ENCODE results near the gene NBAS. TPM values are rescaled to one million over a fixed set of nuclear protein-coding genes. Genes with fewer than 3 reads are reported as not detected.

Gene NBAS
- polyA plus RNA-seq, 1 donor from 2014 or later: 31.9 TPM

- Histone ChIP-seq H3K79me2 (replicated peaks; ENCODE audit: insufficient read depth, low read length) (no peaks in the 10 kb centered on the region), H3K9me2 (ENCODE audit: insufficient read depth, low read length) (no peaks in the 10 kb centered on the region), H3K27me3 (ENCODE audit: insufficient read depth, low read depth, low read length) (no peaks in the 10 kb centered on the region), H4K20me1 (ENCODE audit: insufficient read depth) (no peaks in the 10 kb centered on the region), H3F3A (ENCODE audit: insufficient read depth, low read length, poor library complexity, severe bottlenecking) (no peaks in the 10 kb centered on the region), H3K9me3 (ENCODE audit: low read length) (no peaks in the 10 kb centered on the region), H3K36me3 (ENCODE audit: insufficient read depth, low read length) (peaks cover 14% of the 10 kb centered on the region), H3K27ac (ENCODE audit: low read length) (no peak overlapping the region), H2AFZ (ENCODE audit: low read depth, low read length) (no peak overlapping the region), H3K9ac (ENCODE audit: low read length) (no peak overlapping the region), H3K4me3 (ENCODE audit: low read length) (no peak overlapping the region), H3K4me2 (ENCODE audit: low read length) (no peak overlapping the region)
- TF ChIP-seq SMC3 (conservative IDR thresholded peaks at IDR 0.05; ENCODE audit: poor library complexity) (no peak), EZH2 (IDR thresholded peaks at IDR 0.05; ENCODE audit: borderline replicate concordance, insufficient read depth, low read length, poor library complexity, severe bottlenecking) (no peak), TAF1 (IDR thresholded peaks at IDR 0.05; ENCODE audit: low read depth) (no peak), MXI1 (conservative IDR thresholded peaks at IDR 0.05; ENCODE audit: poor library complexity, severe bottlenecking) (no peak), EP300 (conservative IDR thresholded peaks at IDR 0.05; ENCODE audit: poor library complexity, severe bottlenecking) (no peak), POLR2AphosphoS5 (IDR thresholded peaks at IDR 0.05) (no peak), RAD21 (conservative IDR thresholded peaks at IDR 0.05) (no peak)
- TF ChIP-seq, protein P1, sequence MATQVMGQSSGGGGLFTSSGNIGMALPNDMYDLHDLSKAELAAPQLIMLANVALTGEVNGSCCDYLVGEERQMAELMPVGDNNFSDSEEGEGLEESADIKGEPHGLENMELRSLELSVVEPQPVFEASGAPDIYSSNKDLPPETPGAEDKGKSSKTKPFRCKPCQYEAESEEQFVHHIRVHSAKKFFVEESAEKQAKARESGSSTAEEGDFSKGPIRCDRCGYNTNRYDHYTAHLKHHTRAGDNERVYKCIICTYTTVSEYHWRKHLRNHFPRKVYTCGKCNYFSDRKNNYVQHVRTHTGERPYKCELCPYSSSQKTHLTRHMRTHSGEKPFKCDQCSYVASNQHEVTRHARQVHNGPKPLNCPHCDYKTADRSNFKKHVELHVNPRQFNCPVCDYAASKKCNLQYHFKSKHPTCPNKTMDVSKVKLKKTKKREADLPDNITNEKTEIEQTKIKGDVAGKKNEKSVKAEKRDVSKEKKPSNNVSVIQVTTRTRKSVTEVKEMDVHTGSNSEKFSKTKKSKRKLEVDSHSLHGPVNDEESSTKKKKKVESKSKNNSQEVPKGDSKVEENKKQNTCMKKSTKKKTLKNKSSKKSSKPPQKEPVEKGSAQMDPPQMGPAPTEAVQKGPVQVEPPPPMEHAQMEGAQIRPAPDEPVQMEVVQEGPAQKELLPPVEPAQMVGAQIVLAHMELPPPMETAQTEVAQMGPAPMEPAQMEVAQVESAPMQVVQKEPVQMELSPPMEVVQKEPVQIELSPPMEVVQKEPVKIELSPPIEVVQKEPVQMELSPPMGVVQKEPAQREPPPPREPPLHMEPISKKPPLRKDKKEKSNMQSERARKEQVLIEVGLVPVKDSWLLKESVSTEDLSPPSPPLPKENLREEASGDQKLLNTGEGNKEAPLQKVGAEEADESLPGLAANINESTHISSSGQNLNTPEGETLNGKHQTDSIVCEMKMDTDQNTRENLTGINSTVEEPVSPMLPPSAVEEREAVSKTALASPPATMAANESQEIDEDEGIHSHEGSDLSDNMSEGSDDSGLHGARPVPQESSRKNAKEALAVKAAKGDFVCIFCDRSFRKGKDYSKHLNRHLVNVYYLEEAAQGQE (IDR thresholded peaks at IDR 0.05; ENCODE audit: borderline replicate concordance): no peak
- TF ChIP-seq, protein P2, sequence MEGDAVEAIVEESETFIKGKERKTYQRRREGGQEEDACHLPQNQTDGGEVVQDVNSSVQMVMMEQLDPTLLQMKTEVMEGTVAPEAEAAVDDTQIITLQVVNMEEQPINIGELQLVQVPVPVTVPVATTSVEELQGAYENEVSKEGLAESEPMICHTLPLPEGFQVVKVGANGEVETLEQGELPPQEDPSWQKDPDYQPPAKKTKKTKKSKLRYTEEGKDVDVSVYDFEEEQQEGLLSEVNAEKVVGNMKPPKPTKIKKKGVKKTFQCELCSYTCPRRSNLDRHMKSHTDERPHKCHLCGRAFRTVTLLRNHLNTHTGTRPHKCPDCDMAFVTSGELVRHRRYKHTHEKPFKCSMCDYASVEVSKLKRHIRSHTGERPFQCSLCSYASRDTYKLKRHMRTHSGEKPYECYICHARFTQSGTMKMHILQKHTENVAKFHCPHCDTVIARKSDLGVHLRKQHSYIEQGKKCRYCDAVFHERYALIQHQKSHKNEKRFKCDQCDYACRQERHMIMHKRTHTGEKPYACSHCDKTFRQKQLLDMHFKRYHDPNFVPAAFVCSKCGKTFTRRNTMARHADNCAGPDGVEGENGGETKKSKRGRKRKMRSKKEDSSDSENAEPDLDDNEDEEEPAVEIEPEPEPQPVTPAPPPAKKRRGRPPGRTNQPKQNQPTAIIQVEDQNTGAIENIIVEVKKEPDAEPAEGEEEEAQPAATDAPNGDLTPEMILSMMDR (IDR thresholded peaks at IDR 0.05; ENCODE audit: poor library complexity, severe bottlenecking): no peak
These were observed 46.7 kb upstream of the NBAS start for GRCh38 chr2:15607709-15608391.

GRCh38 chr2:15606481-15607441 lies 45.6 kb upstream of the NBAS start:
- H3K9me2 ChIP-seq (ENCODE audit: insufficient read depth, low read length): no peaks in the 10 kb centered on the region
- no peak overlapping the region for H3K9ac ChIP-seq (ENCODE audit: low read length)
- H3K27ac ChIP-seq (ENCODE audit: low read length): no peak overlapping the region
- no peak overlapping the region for H3K4me2 ChIP-seq (ENCODE audit: low read length)
- H3K36me3 ChIP-seq (ENCODE audit: insufficient read depth, low read length): peaks cover 21% of the 10 kb centered on the region
- H3K27me3 ChIP-seq (ENCODE audit: insufficient read depth, low read depth, low read length): no peaks in the 10 kb centered on the region
- H3F3A ChIP-seq (ENCODE audit: insufficient read depth, low read length, poor library complexity, severe bottlenecking): no peaks in the 10 kb centered on the region
- no peaks in the 10 kb centered on the region for H3K9me3 ChIP-seq (ENCODE audit: low read length)
- H3K79me2 ChIP-seq (replicated peaks; ENCODE audit: insufficient read depth, low read length): no peaks in the 10 kb centered on the region
- H4K20me1 ChIP-seq (ENCODE audit: insufficient read depth): no peaks in the 10 kb centered on the region
- H2AFZ ChIP-seq (ENCODE audit: low read depth, low read length): no peak overlapping the region
- no peak overlapping the region for H3K4me3 ChIP-seq (ENCODE audit: low read length)
- TF ChIP-seq, protein P2 (IDR thresholded peaks at IDR 0.05; ENCODE audit: poor library complexity, severe bottlenecking): no peak
- no peak for TF ChIP-seq TAF1 (IDR thresholded peaks at IDR 0.05; ENCODE audit: low read depth)
- TF ChIP-seq SMC3 (conservative IDR thresholded peaks at IDR 0.05; ENCODE audit: poor library complexity): no peak
- TF ChIP-seq POLR2AphosphoS5 (IDR thresholded peaks at IDR 0.05): no peak
- TF ChIP-seq EP300 (conservative IDR thresholded peaks at IDR 0.05; ENCODE audit: poor library complexity, severe bottlenecking): no peak
- no peak for TF ChIP-seq MXI1 (conservative IDR thresholded peaks at IDR 0.05; ENCODE audit: poor library complexity, severe bottlenecking)
- TF ChIP-seq RAD21 (conservative IDR thresholded peaks at IDR 0.05): no peak
- TF ChIP-seq EZH2 (IDR thresholded peaks at IDR 0.05; ENCODE audit: borderline replicate concordance, insufficient read depth, low read length, poor library complexity, severe bottlenecking): no peak
- TF ChIP-seq, protein P1 (IDR thresholded peaks at IDR 0.05; ENCODE audit: borderline replicate concordance): no peak

Data from neural cell (in vitro differentiated cells).